ENCODE data around the gene ZNF728.
"Not testable (repeated sequence)": the region's sequence is repeated elsewhere in the genome, so short reads cannot be mapped to it uniquely, and the experiment has no call there.

ZNF728 gene

DNA sequence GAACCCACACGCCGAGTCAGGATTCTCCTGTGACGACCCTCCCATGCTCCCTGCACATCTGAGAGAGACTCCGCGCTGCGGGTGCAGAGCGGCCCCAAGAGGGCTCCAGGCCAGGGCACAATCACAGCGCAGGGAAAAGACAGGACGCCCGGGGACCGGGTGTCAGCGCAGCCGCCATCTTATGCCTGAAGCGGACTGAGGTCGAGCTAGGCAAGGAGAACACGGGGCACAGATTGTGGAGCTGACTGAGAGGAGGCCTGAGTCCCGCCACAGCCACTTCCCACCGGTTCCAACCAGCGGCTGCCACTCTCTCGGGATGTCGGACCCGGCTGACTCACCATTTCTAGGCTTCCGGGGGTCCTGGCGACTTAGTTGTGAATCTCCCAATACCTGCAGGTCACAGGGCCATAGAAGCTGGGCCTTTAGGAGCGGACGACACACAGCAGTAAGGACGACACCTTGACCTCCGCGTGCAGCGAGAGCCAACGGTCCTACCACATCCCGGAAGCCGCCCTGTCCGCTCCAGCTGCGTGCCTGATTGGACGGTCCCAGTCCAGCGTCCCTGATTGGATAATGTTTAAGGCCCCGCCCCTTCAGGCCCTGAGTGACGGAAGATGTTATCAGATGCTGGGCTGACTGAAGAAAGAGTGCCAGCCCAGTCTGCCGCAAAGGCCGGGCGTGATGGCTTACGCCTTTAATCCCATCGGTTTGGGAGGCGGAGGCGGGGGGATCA, at the start of gene ZNF728:
TSS of gene ZNF728 (minus strand) at position 487 of the 733 bp plus-strand sequence. CDS start at position 341, 146 bp downstream.
- no peak for DNase-seq

DNA sequence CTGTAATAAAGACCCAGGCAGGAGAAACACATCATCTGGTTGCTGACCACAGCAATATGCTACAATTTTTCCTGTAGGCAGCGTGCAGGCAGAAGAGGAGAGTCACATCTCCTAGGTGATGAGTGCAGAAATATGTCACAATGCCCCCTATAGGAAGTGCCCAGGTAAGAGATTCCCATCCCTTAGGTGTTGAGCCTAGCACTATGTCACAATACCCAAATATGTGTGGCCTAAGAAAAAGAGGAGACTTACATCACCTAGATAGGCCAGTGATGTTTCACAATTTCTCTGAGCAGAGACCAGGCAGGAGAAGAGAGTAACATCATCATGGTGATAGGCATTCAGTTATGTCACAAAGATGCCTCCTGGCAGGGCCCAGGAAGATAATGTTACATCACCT, 49.4 kb upstream of the ZNF728 start:
- DNase-seq: no peak

DNA sequence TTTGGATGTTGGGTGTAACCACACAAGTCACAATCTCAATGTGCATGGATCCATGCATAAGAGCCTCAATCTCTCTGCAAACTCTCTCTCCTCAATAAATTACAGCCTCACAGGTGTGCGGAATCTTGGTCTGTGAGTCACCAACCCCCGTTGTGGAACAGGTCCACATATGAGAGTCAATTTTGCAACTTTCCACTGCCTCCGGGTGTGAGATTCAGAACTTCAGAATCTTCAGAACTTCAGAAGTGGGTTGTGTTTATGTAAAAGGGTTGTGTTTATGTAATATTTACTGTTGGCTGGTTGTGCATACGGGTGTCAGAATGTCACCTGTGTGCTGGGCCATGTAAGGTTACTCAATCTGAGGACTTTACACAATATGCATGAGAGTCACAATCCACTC, 46.3 kb upstream of the ZNF728 start:
- no peak for DNase-seq

DNA sequence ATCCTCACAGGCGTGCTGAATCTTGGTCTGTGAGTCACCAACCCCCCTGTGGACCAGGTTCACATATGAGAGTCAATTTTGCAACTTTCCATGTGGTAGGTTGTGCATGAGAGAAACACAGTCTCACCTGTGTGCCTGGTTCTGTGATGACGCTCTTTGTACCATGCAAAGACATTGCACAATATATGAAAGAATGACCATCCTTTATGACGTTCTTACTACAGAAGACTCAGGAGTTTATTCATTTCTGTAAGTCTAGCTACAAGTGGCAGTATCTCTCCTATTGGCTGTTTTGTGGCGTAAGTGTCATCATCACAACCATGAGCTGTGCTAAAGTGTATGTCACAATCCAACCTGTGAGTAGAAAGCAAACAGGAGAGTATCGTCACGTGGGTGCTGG, 43.8 kb upstream of the ZNF728 start:
- DNase-seq: no peak

DNA sequence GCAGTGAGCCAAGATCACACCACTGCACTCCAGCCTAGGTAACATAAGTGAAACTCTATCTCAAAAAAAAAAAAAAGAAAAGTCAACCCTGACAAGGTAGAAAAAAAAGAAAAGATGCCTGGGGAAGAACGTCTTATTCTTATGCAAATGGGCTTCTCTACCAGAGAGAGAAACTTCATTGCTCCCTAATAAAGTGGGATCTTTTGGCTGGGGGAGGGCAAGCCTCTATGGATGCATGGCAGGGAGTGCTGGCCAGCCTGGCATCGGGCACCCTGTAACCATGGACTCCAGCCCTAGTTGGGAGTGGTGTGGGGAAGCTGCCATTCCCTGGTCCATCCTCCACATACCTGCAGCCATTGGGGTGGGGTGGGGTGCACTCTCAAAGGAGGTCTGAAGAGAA, 30.7 kb upstream of the ZNF728 start:
- no peak for DNase-seq

DNA sequence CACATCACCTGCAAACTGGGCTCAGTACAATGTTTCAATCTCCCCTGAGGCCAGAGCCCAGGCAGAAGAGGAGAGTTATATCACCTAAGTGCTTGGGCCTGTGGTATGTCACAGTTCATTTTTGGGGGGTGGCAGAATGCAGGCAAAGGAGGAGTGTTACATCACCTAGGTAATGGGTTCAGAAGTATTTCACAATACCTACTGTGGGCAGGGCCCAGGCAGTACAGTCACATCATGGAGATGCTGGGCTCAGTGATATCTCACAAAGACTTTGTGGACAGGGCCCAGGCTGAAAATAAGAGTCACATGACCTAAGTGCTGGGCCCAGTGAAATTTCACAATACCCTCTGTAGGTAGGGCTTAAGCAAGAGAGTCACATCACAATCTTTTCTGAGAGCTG, 12.7 kb upstream of the ZNF728 start:
- DNase-seq: no peak

DNA sequence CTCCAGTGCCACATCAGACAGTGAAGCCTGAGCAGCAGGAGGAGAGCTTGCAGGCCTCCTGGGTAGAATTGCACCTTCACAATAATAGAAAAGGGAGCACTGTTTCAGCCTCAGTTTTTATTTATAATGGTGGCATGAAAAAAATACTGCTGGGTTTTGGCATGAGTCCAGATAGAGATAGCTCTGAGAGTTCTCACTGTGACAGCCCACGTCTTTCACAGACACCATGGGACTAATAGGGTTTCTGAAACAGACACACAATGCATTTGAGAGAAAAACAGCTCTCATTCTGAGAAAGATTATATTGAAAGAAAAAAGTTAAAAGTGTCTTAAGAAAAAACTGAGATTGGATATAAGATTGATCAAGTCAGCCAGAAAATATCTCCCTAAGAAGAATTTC, 8.0 kb downstream of the ZNF728 start:
- not testable (repeated sequence) for DNase-seq

DNA sequence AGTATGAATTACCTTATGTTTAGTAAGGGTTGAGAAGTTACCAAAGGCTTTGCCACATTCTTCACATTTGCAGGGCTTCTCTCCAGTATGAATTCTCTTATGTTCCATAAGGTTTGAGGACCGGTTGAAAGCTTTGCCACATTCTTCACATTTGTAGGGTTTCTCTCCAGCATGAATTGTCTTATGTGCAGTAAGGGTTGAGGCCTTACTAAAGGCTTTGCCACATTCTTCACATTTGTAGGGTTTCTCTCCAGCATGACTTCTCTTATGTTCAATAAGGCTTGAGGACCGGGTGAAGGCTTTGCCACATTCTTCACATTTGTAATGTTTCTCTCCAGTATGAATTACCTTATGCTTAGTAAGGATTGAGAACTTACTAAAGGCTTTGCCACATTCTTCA, 26.7 kb downstream of the ZNF728 start:
- no peak for DNase-seq

DNA sequence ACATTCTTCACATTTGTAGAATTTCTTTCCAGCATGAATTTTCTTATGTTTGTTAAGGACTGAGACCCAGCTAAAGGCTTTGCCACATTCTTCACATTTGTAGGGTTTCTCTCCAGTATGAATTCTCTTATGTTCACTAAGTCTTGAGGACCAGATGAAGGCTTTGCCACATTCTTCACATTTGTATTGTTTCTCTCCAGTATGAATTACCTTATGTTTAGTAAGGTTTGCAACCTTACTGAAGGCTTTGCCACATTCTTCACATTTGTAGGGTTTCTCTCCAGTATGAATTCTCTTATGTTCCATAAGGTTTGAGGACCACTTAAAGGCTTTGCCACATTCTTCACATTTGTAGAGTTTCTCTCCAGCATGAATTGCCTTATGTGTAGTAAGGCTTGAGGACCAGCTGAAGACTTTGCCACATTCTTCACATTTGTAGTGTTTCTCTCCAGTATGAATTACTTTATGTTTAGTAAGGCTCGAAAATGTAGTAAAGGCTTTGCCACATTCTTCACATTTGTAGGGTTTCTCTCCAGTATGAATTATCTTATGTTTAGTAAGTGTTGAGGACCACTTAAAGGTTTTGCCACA, 27.3 kb downstream of the ZNF728 start:
- not testable (repeated sequence) for DNase-seq

DNA sequence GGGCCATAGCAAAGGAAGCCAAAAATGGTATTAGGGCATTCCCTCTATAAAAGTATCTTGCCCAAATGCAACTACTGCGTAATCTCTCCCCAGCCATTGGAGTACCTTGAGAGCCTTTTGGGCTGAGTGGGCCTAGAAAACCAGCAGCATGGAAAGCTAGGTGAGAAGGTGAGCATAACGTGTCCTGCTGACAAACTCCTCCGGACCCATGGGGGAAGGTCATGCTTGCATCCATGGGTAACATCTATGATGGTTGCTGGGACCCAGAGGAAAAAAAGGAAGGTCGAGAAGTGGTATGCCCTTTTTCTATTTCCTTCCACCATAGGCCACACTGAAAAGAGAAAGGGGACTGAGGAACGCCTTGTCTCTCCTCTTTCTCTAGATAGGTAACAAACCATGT, 57.4 kb downstream of the ZNF728 start:
- DNase-seq: no peak

DNA sequence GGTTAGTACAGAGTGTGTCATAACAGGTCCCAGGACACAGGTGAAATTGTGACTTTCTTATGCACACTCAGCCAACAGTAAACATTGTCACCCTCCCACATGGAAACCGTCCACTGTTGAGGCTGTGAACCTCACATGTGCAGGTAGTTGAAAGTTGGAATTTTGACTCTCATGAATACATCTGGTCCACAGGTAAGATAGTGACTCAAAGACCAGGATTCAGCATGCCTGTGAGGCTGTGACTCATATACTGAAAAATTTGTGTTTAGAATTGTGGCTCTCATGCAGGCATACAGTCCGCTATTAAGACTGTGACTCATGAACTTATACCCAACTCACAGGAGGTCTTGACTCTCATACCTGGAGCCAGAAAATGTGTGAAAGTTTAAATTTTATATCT, 67.8 kb downstream of the ZNF728 start:
- no peak for DNase-seq

DNA sequence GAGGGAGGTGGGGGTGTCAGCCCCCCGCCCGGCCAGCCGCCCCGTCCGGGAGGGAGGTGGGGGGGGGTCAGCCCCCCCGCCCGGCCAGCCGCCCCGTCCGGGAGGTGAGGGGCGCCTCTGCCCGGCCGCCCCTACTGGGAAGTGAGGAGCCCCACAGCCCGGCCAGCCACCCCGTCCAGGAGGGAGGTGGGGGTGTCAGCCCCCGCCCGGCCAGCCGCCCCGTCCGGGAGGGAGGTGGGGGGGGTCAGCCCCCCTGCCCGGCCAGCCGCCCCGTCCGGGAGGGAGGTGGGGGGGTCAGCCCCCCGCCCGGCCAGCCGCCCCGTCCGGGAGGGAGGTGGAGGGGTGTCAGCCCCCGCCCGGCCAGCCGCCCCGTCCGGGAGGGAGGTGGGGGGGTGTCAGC, 75.4 kb downstream of the ZNF728 start:
- DNase-seq: not testable (repeated sequence)

DNA sequence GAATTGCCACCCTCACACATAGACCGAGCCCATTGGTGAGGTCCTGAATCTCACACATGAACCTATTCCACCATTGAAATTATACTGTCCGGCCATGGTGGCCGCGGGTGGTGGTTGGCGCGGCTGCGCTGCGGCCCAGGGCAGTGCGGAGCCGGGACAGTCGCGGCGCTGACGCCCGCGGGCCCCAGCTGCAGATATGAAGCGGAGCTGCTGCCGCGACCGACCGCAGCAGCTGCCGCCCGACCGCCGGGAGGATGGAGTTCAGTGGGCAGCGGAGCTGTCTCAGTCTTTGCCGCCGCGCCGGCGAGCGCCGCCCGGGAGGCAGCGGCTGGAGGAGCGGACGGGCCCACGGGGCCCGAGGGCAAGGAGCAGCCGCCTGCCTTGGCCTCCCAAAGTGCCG, 77.8 kb downstream of the ZNF728 start:
- DNase-seq: not testable (repeated sequence)

All from activated naive CD4-positive, alpha-beta T cell (primary cell).